GM12873 (cell line): ENCODE results near the gene NCAPD3.

Source experiments
- CTCF ChIP-seq: IDR thresholded peaks from 2 replicates; pipeline ENCODE4 v1.5.1; 2012; ENCODE audit warnings: low read depth, mild to moderate bottlenecking, moderate library complexity, low read length, control low read depth; ENCODE audit not compliant: insufficient read depth; ENCODE audit errors: missing control alignments

The NCAPD3 gene

DNA sequence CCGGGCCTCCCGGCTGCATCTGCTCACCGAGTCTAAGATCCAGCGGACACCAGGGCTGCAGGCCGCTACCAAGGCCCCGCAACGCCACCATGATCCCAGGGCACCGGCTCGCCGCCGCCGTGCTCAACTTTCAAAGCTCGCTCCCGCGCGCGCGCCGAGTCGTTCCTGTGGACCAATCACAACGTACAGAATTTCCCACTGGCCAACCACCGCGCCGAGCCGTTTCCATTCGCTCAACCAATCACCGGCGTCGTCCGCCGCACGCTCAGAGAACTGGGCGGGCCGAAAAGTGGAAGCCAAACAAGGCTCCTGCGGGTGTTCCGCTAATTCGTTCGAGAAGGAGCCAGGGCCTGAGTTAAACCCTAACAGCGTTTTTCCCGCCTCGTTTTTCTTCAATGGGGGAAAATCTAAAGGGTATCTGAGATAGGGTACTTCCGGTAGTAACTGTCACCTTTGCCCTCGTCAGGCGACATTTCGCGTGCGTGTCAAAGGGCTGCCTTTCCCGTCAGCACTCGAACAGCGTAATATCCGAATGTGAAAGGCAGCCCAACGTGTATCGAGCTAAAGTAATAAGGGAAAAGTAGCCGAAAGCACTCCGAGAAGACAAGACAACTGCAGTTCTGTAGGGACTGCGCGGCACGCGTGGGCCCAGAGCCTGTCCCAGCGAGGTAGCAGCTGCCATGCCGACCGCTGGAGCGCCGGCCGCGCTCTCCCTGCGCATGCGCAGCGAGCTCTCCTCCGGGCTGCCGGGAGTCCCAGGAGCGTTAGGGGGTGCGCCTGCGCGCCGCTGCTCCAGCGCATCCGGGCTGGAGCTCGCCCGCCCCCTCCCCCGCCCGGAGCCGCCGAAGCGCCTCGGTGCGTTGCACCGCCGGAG, at the start of gene NCAPD3, which contains the start of gene VPS26B:
Gene NCAPD3, minus strand, starts transcription at position 132 of the 874 bp plus-strand sequence. Its CDS starts 41 bp downstream, at position 91.
Gene VPS26B, plus strand, starts transcription at position 836 of the 874 bp plus-strand sequence. CDS start 452 bp downstream, outside the sequence.
- TF ChIP-seq CTCF = no peak

- no peak for TF ChIP-seq CTCF
Observed at GRCh38 chr11:134273317-134273712, 49.5 kb upstream of the NCAPD3 start.

DNA sequence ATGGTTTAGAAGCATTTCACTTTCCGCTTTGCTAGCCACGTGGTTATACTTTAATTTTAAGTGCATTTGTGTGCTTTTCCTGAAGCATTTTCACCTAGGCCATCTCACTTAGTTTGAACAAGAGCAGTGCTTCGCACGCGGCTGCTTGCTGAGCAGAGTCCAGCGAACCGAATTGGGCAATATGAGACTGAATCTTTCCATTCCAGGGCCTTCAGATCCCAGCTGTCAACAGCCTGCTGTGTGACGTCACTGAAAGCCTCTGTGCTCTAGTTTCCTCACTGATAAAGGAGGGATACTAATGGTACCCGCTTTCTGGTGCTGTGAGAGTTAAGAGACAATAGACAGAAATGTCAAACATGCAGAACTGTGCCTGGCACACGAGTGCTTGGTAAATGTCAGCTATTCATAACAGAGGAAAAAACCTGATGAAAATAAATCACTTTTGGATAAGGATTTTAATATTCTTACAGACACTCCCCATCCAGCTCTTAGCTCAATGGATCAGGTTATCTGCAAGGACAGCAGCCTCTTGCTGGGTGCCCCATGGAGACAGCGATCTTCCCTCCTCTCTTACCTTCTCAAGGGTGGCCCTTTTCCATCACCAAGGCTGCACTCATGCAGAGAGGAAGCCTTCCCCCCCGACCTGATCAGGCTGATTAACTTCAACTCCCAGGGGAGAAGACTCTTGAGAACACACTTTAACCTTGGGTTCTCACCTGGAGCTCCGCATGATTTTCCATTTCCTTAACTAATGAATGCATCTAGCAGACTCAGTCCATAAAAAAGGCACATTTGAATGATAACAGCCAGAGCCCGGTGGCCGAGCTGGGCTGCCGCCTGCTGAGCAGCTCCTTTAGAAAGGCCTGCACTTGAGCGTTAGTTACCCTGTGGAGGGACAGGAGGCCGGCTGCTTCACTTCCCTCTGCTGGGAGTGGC, 48.9 kb upstream of the NCAPD3 start:
- TF ChIP-seq CTCF = no peak

GRCh38 chr11:134271978-134272377, 48.2 kb upstream of the NCAPD3 start:
- TF ChIP-seq CTCF = no peak

DNA sequence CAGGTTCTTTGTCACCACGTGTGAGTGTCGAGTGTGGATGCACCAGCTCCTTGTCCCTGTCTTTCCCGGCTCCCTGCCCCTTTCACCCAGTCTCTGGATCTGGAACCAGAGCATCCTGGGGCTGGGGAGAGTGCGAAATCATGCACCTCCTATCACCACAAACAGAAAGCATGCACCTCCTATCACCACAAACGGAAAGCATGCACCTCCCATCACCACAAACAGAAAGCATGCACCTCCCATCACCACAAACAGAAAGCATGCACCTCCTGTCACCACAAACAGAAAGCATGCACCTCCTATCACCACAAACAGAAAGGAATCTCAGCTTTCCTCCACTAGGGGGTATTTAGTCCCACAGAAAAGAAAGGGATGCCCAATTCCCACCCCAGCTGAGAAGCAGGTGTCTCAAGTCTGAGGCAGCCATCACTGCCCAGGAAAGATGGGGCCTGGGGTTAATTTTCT, 46.5 kb upstream of the NCAPD3 start:
- TF ChIP-seq CTCF = peak; percentile 49

DNA sequence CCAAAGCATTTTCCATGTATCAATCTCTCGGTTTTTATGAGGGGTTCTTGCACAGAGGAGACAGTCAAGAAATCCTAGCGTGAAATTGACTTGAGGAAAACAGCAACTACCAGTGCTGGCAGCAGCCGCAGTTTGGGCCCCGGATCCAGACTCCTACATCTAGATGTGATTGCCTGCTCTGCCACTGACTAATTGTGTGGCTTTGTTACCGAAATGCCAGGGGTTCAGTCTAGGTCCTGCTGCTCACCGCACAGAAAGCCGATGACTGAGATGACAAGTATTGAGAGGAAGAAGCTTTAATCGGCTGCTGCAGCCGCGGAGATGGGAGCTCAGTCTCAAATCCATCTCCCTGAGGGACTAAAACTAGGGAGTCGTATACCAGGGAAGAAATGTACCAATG, 44.2 kb upstream of the NCAPD3 start:
- TF ChIP-seq CTCF = no peak

DNA sequence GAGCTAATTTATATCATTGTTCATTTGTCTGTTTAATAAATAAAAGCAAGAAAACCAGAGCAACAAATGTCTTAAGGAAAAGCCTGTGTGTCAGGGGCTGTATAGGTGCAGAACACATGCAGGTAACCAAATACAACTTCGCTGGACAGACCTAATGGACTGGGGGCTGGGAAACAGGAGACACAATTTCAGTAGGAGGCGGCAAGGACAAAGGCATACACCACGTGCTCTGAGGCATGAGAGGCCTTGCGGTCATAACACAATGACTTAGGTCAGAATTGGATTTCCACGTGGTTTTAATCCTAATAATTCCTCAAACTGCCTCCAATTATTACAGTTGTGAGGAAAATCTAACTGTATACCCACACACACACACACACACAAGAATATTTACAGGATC, 43.7 kb upstream of the NCAPD3 start:
- TF ChIP-seq CTCF = no peak
